IPS-NIHi7 (cell line): ENCODE data around the gene SEC16A.

ENCODE experiments used
- DNase-seq: peaks from one replicate; pipeline ENCODE4 v3.0.0; 2012; ENCODE audit warnings: mixed read lengths; ENCODE audit errors: extremely low spot score

Gene SEC16A

DNA sequence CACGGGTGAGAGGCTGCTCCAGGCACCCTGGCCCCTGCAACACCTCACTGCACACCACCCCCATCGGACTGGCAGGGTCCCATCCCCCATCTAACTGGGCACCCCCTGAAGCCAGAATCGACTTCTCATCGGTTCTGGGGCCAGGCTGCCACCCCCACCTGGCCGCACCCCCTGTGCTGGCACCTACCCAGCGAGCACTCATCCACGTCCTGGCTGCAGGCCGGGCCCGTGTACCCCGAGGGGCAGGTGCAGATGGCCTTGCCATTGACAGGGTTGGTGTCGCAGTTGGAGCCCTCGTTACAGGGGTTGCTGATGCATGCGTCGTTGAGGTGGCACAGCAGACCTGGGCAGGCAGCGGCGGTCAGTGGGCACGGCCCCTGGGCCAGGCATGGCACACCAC, 35.1 kb upstream of the SEC16A start:
- DNase-seq: no peak

DNA sequence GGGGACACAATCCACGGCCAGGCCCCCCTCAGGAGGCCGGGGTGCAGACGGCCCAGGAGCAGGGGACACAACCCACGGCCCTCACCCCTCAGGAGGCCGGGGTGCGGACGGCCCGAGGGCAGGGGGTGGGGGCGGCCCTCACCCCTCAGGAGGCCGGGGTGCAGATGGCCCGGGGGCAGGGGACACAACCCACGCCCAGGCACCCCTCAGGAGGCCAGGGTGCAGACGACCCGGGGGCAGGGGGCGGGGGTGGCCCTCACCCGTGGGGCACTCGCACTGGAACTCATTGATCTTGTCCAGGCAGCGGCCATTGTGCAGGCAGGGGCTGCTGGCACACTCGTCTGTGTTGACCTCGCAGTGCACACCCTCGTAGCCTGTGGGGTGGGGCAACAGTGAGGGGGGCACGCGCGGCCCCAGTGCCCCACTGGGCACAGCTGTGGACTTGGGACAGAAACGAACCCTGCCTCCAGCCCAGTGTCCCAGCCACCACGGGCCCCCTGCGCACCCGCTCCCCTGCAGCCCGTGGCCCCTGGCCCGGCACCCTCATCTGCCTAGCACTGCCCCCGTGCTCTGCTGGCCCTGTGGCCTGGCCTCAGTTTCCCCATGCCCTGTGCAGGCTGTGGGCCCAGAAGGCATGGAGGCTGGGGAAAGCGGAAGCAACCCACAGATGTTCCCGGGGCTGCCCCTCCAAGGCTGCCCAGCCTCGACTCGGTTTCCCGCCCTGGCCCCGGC, 34.3 kb upstream of the SEC16A start:
- no peak for DNase-seq

DNA sequence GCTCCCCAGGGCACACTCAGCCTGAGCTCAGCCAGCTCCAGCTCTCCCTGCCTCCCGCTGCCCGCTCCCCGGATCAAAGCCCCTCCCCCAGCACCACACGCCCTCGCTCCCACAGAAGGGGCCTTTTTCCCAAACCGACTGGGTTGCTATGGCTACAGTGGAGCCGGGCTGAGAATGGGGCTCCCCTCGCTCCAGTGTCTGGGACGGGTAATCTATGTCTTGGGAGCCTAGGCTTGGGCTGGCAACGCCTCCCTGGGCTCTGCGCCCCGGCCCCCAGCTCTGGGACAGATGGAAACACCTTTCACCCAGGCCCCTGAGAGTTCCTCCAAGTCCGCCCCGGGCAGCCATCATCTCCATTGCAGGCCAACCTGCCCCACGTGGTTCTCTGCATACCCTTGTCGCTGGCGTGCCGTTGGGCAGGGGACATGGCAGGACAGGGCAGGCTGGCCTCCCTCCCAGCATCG, 33.4 kb upstream of the SEC16A start:
- no peak for DNase-seq

DNA sequence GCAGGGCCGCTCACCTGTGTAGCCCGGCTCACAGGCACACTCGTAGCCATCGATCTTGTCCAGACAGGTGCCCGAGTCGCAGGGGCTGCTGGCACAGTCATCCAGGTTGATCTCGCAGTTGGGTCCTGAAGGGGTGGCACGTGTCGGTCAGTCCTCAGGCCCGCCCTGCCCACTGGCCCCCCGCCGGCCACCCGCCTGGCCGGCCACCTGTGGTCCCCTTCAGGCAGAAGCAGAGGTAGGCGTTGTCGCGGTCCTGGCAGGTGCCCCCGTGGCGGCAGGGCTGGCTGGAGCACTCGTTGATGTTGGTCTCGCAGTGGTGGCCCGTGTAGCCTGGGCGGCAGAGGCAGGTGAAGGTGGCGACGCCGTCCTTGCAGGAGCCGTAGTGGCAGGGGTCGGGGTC, 32.4 kb upstream of the SEC16A start:
- DNase-seq: no peak

DNA sequence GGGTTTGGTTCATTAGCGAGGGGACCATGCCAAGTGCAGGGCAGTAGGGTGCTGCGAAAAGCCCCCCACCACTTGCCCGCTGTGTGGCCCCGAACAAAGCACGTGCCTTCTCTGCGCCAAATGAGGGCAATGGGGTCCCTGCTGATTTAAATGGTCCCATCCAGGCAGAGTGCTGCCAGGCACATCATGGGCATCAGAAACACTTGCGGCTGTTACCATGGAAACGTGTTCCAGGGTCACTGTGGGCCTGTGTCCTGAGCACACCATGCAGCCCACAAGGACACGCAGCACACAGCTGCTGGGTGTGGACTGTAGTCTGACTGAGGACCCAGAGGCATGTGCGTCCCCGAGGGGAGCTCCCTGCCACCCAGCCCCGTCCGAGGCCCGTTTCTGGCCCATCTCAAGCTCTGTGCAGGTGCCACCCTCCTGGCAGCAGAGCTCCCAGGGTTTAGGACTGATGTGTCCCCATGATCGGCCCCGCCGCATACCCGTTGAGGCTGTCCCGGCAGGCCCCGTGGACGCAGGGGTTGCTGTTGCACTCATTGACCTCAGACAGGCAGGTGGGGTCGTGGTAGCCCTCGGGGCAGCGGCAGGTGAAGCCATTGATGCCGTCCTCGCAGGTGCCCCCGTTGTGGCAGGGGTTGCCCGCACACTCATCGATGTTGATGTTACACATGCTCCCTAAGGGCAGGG, 31.3 kb upstream of the SEC16A start:
- no peak for DNase-seq

DNA sequence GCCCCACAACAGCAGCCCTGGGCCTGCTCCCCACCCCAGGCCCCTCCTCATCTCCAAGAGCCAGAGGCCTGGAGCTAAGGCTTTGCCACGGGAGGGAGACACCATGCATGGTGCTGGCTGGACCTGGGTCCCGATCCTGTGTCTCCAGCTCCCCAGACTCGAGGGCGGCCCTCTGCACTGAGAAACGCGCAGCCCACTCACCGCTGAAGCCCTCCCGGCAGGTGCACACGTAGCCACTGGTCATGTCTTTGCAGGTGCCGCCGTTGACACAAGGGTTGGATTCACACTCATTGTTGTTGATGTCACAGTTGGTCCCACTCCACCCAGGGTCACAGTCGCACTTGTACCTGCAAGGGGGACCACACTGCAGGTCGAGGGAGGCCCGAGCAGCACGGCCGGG, 30.4 kb upstream of the SEC16A start:
- DNase-seq: no peak

DNA sequence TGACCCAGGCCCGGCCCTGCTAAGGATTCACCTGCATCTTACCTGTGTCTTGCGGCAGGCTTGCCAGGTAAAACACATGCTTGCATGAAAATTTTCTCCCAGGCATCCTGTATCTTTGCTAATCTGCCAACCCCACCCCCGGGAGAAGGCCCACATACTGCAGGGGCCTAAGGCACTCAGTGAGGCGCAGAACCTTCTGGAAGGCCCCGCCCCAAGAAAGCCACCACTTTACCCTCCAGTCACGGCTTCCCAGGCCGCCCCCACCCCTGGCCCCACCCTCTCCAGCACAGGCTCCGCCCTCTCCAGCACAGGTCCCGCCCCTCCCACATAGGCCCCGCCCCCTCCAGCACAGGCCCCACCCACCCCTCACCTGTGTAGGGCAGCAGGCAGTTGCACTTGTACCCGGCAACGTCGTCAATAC, 29.8 kb upstream of the SEC16A start:
- peak; percentile 88 for DNase-seq

DNA sequence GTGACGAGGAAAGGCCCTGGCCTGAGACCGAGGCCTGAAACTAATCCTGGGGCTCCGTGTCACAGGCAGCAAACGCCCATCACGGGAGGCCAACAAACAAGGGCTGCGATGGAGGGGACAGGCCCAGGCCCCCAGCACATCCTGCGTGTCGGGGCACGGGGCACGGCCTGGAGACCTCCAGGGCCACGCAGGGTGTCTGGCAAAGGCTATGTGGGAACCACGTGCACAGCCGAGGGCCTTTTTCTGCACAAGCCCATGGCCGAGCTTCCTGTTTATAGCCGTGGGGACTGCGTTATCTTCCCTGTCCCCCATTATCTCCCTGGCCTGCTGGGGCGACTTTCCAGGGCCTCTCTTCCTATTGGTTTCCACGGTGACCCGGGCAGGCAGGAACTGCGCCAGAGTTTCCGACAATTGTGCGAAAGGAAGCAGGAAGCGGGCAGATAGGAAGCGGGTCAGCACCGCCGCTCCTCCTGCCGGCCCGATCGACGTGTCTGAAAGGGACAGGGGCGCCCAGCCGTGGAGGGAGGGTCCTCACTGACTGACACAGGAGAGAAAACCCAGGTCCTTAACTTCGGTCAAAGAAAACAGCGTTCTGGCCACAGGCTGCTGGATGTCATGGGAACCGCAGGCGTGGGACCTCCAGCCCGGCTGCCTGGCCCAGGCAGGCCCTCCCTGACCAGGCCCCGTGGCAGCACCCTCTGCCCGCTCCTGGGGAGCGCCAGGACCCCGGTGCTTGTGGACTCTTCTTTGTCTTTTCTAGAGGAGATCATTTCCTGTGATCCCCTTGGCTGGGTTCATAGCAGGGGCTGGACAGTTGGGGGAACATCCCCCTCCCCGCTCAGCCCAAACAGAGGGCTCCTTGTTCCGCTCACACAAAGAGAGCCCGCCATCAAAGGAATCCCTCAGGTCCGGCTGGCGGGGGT, 29.1 kb upstream of the SEC16A start:
- DNase-seq: no peak

DNA sequence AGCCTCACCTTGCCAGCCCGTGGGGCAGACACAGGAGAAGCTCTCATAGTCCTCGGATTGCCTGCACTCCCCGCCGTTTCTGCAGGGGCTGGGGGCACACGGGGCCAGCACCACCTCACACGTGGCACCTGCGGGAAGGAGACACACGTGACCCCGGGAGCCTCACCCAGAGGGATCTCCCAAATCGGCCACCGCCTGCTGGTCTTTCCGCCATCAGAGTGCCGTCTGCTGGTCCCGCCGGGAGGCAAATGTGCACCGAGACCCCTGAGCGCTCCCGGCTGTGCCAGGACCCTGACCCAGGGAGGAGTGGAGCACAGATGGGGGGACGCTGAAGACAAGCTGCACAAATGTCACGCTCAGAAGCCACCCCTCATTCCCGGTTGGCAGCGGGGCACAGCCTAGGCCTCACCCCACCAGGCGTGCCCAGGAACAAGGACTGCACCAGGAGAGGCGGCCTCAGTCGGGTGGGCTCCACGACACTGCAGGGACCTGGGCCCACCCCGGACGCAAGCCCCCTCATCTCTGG, 28.4 kb upstream of the SEC16A start:
- no peak for DNase-seq

DNA sequence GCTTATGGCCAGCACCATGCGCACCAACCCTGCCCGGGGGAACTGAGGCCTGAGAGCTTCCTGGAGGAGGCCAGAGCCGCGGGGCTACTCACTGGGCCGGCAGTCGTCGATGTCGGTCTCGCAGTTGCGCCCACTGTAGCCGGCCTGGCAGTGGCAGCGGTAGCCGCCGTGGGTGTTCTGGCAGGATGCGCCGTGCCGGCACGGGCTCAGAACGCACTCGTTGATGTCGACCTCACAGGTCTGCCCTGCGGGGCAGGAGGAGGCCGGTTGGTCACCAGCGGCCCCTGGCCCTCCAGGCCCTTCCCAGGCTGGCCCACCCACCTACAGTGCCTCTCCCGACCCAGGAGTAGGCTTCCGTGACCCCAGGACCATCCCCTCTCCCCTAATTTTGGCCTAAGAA, 27.7 kb upstream of the SEC16A start:
- no peak for DNase-seq

DNA sequence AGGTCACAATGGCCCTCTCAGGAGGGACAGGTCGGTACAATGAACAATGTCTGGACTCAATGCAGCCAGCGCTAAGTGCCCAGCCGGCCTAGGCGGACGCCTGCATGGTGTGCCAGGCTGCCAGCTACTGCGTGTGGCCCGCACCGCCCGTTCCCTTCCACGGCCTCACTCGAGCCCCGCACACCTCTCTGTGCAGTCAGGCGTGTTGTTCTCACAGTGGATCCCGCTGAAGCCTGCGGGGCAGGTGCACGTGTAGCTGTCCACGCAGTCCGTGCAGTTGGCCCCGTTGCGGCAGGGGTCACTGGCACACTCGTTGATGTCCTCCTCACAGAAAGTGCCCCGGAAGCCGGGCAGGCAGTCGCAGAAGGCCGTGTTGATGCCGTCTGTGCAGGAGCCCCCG, 26.7 kb upstream of the SEC16A start:
- no peak for DNase-seq

DNA sequence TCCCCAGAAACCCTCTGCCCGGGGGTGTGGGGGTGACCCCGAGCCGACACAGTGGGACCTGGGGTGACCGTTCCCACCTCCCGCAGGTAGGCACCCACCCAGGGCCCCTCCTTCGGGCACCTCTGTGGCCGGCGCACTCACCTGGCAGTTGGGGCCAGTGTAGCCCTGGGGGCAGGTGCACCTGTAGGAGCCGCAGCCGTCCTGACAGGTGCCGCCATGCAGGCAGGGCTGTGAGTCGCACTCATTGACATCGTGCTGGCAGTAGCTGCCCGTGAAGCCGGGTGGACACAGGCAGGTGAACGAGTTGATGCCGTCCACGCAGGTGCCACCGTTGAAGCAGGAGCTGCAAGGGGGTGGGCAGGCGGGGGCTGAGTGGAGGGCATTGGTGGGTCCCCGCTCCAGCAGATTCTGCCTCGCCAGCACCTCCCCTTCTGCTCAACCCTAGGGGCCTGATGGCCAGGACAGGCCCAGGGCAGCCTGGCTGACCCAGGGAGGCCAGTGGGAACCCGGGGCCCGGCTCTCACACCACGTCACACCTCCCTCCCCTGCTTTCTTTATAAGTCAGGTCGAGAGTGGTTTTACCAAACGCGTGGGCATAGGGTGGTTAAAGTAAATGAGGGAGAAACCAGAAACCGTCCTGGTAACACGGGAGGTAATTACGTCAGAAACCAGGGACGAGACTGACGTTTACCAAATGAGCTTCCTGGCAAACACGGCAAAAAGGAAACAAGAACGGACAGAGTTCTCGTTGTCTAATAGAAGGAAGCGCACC, 26.1 kb upstream of the SEC16A start:
- no peak for DNase-seq

DNA sequence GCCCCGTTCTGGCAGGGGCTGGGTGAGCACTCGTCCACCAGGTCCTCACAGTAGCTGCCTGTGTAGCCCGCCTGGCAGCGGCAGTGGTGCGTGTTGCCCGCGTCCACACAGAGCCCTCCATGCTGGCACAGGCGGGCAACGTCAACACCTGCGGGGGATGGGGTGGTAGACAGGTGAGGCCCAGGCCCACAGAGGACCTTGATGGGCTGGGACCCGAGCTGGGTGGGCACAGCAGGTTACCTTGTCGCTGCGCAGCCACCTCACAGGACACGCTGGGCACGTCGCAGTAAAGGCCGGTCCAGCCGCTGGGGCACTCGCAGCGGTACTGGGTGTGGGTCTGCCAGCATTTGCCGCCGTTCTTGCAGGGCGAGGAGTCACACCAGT, 25.1 kb upstream of the SEC16A start:
- DNase-seq: no peak

DNA sequence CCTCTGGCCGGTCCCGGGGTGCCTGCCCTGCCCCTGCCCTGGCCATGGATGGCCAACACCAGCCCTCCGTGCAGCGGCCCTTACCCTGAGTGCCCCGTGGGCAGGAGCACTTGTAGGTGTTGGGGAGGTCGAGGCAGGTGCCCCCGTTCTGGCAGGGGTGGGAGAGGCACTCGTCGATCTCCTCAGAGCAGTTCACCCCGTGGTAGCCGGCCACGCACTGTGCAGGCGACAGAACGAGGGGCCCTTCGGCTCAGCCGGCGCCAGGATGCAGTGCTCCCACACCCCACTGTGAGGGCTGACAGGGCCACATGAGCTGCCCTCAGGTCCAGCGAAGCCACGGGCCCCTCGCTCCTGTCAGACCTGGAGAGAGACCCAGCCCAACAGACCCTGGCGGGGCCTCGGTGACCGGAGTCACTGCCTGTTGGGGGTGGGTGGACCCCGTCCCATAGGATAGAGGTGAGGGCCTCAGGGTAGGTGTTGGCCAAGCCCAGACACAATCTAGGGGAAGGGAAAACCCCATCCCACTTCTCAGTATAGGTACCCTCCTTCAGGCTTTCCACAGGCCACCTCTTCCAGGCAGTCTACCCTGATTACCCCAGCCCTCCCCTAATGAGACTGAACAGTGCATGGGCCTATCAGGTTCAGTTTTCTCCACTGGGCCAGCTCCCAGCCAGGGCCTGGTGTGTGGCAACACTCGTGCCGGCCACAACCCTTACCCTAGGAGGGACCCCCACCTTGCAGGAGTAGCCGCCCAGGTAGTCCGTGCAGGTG, 24.6 kb upstream of the SEC16A start:
- DNase-seq: no peak

DNA sequence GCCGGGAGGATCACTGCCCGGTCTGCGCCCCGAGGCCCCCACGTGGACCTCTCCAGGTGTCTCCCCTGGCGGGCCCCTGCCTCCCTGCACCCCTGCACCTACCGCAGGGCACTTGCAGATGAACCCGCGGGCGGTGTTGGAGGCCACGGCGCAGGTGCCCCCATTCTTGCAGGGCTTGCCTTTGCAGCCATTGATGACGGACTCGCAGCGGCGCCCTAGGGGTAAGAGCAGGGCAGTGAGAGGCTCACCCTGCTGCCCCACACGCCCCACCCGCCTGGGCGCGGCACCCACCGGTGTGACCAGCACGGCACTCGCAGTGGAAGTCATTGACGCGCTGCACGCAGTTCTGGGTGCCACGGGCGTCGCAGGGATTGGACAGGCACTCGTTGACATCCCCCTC, 23.6 kb upstream of the SEC16A start:
- no peak for DNase-seq

DNA sequence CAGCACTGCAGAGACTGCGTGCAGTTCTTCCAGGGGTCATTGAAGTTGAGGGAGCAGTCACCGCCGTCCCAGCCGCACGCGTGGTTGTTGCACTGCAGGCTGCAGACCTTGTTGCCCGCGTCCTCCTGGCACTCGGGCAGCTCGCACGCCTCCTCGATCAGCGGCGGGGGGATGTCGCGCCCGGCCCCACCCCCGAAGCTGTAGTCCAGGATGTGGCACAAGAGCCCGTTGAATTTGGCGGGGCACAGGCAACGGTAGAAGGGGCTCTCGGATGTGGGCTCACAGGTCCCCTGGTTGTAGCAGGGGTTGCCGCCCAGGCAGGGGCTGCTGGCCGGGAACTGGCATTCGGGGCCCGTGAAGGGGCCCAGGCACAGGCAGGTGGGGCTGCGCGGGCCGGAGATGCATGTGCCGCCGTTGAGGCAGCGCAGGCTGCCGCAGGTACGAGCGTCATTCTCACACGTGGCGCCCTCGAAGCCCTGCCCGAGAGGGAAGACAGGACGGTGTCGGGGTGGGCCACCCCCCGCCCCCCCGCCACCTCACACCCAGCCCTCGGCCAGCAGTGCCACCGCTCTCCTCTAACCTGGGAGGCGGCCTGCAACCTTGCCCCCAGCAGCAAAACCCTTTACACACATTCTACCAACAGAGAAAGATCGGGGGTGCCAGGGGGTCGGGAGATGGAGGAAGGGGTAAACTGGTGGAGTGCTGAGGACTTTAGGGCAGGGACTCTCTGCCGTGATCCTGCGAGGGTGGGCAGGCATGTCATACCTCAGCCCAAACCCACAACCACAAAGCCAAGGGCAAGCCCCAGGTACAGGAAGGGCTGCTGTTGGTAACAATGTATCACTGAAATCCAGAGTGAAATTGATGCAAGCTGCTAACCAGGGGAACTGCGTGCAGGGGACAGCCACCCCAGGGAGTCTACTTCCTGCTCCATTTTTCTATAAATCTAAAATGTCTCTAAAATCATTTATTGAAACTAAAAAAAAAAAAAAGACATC, 22.9 kb upstream of the SEC16A start:
- DNase-seq: no peak

DNA sequence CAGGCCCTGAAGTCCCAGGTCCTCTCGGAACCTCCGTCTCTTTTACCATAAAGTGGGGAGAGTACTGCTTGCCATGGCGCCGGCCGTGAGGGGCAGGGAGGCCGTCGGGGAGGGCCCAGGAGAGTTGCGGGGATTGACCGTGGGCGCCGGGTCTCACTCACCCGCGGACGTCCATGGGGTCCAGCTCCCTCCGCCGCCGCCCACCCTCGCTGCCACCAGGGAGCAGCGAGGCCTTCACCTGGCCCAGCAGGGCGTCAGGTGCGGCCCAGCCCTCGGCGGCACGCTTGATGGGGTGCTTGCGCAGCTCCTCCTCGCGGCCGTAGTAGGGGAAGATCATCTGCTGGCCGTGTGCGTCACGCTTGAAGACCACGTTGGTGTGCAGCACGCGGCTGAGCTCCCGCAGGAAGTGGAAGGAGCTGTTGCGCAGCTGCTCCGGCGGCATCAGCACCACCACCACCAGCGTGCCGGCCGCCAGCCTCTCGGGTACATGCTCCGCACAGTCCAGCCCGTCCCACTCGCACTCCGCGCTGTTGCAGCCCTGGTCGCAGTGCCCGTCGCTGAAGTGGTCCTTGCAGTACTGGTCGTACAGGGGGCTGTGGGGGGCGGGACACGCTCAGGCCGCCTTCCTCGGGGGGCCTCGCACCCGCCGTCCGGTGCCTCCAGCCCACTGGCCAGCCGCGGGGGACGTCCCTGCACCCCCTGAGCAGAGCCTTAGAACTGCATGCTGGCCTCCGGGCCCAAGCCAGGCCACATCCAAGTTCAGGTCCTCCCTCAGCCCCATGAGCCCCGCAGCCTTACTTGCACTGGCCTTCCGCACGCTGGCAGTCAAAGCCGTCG, 21.9 kb upstream of the SEC16A start:
- DNase-seq: no peak

DNA sequence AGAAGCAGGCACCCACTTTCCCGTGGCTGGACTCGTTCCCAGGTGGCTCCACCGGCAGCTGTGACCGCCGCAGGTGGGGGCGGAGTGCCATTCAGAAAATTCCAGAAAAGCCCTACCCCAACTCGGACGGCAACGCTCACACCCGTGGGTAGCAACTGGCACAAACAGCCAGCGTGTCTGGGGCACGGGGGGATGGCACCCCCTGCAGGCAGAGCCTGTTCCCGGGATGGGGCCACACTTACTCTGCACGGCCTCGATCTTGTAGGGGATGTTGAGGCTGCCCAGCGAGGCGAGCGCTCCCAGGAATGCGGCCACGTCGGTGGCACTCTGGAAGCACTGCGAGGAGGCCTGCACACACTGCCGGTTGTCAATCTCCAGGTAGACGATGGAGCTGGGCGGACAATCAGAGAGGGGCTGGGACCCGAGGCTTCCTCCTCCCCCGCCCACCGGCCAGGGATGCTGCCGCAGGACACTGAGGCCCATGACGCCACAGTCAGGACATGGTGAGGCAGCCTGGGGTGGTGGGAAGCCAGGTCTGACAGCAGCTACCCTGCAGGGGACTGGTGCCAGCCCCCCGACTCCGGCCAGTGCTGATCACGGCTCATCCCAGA, 20.2 kb upstream of the SEC16A start:
- no peak for DNase-seq
